ENCODE data around the gene C5orf15.
"Not testable (repeated sequence)": the region's sequence is repeated elsewhere in the genome, so short reads cannot be mapped to it uniquely, and the experiment has no call there.

C5orf15 gene

GRCh38 chr5:133963493-133964128 is 4.8 kb downstream of the C5orf15 start:
- DNase-seq (ENCODE audit: low read depth in 2 of 2) = no peak

- DNase-seq (ENCODE audit: low read depth in 2 of 2) = peak; percentile 36 to 47
Observed at GRCh38 chr5:133962801-133963476, 5.5 kb downstream of the C5orf15 start.

GRCh38 chr5:133962131-133962530 is 6.3 kb downstream of the C5orf15 start:
- DNase-seq (ENCODE audit: low read depth in 2 of 2) = no peak

- DNase-seq (ENCODE audit: low read depth in 2 of 2) = no peak
Observed at GRCh38 chr5:133959643-133960042, 8.8 kb downstream of the C5orf15 start.

GRCh38 chr5:133957591-133957990 is 10.8 kb downstream of the C5orf15 start:
- no peak for DNase-seq (ENCODE audit: low read depth in 2 of 2)

DNA sequence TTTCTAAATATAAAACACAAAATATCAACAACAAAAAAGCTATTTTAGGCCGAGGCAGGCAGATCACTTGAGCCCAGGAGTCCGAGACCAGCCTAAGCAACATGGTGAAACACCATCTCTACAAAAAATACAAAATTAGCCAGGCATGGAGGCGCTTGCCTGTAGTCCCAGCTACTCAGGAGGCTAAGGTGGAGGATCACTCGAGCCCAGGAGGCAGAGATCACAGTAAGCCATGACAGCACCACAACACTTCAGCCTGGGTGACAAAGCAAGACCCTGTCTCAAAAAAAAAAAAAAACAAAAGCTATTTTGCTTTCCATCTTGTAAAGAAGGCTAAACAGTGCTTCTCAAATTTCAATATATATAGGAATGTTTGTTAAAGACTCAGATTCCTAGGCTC is 11.3 kb downstream of the C5orf15 start:
- DNase-seq (ENCODE audit: low read depth in 2 of 2) = no peak

DNA sequence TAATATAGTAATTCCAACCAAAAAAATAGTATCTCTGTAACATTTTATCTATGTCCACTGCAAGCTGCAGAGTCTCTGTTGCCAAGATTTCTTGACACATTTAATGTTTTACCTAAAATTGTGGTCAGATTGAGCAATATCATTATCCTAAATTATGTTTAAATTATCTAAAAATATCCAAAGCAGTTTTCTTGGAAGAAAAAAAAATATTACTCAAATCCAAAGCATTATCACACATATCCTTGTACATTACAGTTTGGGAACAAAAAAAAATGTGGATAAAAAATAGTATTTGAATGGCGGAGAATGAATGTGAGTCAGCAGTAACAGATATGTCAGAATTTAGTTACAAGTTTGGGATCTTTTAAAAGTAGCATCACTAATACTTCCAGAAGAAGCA is 12.2 kb downstream of the C5orf15 start:
- DNase-seq (ENCODE audit: low read depth in 2 of 2) = not testable (repeated sequence)

GRCh38 chr5:133953568-133954145 is 14.8 kb downstream of the C5orf15 start:
- no peak for DNase-seq (ENCODE audit: low read depth in 2 of 2)

GRCh38 chr5:133952729-133953567 is 15.5 kb downstream of the C5orf15 start:
- DNase-seq (ENCODE audit: low read depth in 2 of 2) = peak; percentile 42 to 52

DNA sequence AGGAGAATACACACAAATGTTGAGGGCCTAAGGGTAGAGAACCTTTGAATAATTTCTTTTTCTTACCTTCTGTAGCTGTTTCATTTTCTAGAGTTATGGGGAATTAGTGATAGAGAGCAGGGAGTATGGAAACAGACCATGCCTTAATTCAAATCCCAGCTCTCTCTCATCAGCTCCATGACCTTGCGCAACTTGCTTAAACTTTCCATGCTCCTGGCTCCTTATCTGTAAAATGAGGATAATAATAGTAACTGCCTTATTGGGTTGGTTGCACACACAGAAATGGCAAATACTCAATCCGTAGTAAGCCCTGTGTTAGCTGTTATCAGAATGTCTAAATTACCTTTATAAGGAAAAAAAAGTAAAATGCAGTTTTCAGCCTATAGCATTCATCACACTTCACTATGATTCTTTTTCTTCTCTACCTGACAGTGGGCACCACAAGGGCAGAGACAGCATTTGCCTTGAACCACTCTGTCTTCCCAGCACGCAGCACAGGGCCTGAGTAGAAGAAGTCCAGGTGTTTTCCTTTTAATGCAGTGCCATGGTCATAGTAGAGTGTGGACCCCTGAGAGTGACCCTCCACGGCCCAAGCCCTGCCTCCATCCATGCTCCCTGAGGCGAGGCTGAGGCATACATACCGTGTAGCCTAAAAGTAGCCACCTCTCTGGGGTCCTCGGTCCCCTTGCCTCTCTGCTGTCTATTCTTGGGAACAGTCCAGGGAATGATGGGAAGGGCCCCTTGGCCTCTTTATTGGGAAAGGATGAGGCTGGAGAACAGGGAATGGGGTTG is 17.4 kb downstream of the C5orf15 start:
- no peak for DNase-seq (ENCODE audit: low read depth in 2 of 2)

DNA sequence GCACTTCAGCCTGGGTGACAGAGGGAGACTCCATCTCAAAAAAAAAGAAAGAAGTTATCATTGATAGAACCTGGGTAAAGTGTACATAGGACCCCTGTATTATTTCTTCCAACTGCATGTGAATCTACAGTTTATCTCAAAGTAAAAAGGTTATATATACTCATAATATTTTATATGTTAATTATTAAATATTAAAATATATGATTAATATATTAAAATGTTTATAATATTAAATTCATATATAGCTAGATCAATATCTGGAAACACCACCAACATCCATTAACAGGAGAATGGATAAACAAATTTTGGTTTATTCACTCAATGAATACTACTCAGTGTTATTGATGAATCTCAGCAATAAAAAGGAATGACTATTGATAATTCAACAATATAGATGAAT is 19.7 kb downstream of the C5orf15 start:
- DNase-seq (ENCODE audit: low read depth in 2 of 2) = no peak

DNA sequence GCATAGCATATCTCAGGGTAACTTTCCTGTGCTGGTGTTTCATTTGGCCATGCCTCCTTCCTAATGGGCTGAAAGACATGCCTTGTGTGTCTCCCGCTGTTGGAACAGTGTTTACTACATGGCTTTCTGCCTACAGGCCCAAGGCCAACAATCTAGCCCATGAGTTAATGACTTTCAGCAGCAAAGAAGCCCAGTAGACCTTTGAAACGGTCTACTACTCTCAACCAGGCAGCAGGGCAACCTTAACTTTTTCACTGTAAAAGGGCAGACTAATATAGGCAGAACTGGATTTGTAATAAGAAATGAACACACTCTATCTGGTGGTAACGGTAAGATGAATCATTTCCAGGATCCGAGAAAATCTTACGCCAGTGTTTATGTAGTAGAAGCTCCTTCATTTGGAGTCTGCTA is 21.0 kb downstream of the C5orf15 start:
- DNase-seq (ENCODE audit: low read depth in 2 of 2) = no peak

- no peak for DNase-seq (ENCODE audit: low read depth in 2 of 2)
Observed at GRCh38 chr5:133945568-133945967, 22.9 kb downstream of the C5orf15 start.

DNA sequence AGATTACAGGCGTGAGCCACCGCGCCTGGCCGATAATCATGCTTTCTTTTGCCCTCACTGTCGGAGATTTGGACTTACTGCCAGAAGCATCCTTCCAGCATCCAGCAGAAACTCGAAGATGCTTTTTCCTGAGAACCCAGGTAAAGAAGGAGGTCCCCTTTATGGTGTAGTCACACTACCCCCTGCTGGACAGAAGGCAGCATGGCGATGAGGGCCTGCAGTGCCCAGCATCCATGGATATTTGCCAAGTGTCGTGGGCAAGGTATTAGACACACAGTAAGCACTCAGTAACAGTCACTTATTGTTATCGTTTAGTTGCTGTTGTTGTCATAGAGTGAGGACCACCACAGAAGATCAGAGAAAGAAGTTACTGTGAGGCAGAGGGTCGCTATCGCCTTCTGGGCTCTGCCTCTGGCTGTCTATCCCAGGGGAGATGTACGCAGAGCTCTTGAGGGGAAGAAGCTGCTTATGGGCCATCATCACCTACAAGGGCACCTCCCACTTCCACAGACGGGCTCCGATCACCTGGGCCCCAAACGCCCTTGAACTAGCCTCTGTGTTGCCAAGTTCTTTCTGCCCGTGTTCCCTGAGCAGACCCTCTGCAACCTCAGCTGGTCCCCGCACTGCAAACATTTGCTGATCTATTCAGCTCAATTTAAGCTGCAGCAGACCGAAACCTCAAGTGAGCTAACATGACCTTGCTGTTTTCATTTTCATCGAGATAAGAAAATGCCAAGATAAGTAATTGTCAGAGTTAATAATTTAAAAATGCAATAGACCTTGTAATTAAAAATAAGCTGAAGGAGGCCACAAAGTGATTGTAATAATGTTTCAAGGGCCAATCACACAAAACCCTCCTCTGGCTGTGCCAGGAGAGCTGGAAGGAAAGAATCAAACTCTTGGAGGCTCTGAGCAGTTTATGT is 23.9 kb downstream of the C5orf15 start:
- DNase-seq (ENCODE audit: low read depth in 2 of 2) = no peak

- DNase-seq (ENCODE audit: low read depth in 2 of 2) = no peak
Observed at GRCh38 chr5:133943475-133943817, 25.0 kb downstream of the C5orf15 start.

DNA sequence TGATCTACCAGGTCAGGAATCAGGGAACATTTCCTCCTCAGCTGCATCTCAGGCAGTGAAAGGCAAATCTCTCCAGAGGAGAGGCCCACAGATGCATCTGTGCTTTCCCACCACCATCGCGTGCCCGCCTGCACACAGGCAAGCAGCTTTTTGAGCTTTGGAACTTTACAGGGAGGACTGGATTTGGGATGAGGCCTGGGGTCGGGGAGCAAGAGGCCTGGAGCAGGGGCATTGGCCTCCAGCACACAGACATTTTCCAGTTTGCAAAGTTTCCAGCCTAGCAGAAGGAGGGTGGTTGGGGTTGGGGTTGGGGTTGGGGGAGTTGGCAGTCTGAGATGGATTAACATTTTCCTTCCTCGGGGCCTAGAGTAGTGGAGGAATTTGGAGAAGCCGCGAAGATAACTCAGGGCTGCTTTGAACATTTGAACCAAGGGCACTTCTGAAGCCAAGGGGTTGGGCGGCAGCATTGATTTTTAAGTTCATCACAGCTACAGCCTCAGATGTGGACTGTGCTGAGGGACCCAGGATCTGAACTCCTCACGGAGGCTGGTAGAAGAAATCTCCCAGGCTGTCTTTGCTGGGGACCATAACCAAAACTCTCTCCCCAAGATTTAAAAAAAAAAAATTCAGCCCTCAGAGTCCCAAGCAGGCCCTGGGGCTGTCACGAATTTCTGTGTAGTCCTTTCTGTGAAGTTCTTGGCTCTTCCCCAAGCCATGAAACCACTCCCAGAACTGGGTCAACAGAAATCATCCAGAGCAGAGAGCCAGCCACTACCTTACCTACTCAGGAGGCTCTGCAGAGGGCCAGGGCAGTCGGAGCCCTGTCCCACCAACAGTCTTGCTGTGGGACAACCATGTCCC is 25.6 kb downstream of the C5orf15 start:
- DNase-seq (ENCODE audit: low read depth in 2 of 2) = no peak

DNA sequence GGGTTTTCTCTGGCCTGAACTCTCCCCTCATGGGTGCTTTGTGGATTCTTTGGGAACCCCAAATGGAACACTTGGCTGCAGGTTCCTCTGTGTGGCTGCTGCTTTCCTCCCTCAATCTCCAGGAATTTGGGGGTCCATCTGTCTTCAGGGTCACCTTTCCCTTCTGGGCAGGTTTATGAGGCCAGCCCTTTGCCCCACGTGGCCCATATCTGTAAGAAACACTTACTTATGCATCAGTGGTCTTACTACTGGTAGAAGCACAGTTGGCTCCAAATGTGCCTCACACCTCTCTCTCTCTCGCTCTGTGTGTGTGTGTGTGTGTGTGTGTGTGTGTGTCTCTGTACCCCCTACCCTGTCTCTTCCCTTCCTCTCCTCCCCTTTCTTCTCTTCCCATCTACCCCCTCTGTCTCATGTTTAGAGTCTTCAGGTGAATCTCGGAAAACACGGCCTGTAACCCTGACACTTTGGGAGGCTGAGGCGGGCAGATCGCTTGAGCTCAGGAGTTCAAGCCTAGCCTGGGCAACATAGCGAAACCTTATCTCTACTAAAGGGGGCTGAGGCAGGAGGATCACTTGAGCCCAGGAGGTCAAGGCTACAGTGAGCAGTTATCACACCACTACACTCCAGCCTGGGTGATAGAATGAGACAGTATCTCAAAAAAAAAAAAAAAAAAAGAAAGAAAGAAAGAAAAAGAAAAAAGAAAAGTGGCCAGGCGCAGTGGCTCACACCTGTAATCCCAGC is 26.8 kb downstream of the C5orf15 start:
- DNase-seq (ENCODE audit: low read depth in 2 of 2) = no peak

DNA sequence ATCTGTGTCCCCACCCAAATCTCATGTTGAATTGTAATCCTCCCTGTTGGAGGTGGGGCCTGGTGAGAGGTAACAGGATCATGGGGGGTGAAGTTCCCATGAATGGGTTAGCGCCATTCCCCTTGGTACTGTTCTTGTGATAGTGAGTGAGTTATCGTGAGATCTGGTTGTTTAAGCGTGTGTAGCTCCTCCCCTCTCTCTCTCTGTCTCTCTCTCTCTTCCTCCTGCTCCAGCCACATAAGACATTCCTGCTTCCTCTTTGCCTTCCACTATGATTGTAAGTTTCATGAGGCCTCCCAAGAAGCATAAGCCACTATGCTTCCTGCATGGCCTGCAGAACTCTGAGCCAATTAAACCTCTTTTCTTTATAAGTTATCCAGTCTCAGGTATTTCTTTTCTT is 28.8 kb downstream of the C5orf15 start:
- no peak for DNase-seq (ENCODE audit: low read depth in 2 of 2)

- DNase-seq (ENCODE audit: low read depth in 2 of 2) = no peak
Observed at GRCh38 chr5:133938929-133939328, 29.5 kb downstream of the C5orf15 start.

Measured in fibroblast of skin of left biceps (primary cell).